T-helper 1 cell (primary cell): ENCODE data around the gene KCNK10.

Experiments
- DNase-seq, 5 donors: peaks; one replicate each; pipeline ENCODE4 v3.0.0-alpha.2; 2012 to 2020

The KCNK10 gene

DNA sequence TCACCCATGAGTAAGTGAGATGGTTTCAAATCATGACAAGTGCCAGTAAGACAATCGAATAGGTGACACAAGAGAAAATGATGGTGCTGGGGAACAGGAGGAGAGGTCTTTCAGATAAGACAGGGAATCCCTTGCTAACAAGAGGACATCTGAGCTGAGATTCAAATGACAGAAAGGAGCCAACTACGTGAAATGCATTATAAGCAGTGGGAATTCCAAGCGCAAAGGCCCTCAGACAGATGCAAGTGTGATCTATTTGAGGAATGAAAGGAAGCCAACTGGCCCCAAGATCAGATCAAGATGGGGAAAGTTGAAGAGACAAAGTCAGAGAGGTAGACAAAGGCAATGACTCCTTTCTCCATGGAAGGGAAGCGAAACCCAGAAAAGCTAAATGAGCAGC lies 4.7 kb downstream of the KCNK10 start:
- no peak for DNase-seq

GRCh38 chr14:88316521-88316920 lies 6.5 kb downstream of the KCNK10 start:
- no peak for DNase-seq

DNA sequence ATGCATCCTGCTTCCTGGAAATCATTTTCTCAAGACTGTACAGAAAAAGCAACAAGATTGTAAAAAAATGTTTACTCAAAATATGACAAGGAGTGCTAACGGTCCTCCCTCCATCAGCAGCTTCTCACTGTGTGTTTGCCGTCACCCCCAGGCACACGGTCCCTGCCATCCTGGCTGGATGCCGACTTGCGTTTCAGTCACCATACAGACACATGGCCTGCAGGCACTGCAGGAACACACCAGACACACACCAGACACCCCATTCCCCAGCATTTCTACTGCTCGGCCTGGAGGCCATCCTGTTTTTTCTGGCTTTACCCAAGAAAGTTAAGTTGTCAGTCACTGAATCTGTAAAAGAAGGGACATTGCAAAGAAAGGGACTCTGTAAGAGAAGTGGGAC lies 10.8 kb downstream of the KCNK10 start:
- DNase-seq, result no peak

DNA sequence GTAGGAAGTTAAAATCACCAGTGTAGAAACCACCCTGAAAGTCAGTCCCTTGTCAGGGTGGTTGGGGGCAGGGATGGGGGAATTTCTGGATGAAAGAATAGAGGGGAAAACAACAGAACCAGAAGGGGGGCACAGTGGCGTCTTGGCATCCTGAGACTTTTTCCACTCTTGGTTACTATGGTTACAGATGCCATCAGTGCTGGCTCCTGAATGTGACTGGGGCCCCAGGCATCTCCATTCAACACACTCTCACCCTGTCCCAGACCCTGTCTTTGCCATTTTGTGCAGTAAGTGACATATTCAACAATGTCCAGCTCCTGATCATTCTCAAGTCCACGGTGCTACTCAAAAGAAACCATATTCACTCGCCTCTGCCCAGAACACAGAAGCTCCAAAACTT lies 11.3 kb downstream of the KCNK10 start:
- DNase-seq, result no peak

DNA sequence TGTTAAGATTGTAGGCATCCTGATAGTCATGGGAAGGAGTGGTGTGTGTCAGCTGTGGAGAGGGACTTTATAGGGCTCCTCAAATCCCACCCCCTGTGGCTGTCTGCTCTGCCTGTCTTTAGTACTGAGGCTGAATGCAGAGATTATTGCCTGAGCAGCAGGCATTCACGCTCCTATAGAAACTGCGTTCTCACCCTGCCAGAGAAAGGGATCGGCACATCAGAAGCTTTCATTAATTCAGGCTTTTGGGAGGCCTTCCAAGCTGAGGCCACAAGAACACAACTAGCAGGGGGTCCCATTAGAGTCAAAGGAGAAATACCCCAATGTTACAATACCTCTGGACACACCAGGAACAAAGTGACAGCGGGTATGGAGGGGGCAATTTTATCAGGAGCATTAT lies 12.6 kb downstream of the KCNK10 start:
- DNase-seq, result no peak

DNA sequence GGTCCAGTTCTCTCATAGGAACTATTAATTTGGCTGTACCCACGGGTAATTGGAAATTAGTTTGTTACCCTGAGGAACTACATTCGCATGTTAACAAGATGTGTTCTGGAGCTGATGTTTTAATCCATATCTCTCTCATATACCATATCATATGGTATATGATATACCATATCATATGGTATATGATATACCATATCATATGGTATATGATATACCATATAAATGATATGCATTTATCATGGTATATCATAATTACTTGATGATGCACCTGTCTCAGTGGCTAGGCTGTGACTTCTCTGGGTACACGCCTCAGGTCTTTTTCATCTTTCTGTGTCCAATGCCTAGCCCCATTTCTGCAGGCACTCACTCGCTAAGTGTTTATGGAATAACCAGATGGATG lies 13.0 kb downstream of the KCNK10 start:
- DNase-seq, result no peak

DNA sequence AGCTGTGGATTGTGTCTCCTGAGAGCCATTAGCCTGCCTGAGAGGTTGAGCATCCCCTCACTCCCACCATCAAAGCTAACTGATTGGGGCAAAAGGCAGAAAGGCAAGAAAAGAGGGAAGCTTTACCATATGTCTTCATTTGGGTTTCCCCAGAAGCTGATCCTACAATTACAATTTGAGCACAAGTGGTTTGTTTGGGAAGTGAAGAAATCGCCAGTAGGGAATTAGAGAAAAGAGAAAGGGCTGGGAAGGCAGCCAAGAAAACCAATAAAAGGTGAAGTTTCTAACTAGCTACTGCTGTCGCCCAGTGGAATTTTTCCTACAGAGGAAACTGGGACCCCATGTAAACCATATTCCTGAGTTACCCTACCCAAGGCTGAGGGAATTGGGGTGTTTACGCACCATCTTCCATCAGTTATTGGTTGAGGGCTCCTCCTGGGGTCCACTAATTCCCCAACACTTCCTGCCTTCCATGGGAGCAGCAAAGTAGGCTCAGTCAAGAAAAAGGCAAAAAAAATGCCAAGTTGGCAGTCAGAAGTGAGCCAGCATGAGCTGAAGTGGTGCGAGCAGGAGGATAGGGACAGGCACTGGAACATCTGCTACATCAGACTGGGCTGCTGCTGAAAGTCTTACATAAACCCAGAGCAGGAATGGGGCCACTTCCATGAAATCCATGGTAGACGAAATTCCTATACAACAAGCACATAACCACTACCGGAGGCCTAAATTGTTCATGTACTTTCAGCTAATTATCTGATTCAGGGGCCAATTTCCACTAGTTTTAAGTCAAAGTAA lies 17.3 kb downstream of the KCNK10 start:
- no peak for DNase-seq

DNA sequence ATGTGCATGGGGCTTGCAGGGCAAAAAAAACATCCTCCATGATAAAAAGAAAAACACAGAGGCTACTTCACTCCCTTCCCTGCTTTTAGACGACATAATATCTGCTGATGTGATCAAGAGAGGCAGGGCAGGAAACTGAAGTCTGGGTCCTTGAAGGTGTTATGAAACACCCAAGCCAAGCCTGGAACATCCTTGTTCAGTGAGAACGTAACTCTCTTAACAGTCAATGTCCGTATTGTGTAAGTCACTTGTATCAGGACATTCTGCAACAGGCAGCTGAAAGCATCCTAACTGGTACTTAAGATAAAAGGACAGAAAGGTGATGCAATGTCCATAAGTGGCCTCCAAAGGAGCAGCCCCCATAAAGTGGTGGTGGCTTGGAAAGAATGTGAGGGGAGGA lies 20.0 kb downstream of the KCNK10 start:
- DNase-seq, result no peak

DNA sequence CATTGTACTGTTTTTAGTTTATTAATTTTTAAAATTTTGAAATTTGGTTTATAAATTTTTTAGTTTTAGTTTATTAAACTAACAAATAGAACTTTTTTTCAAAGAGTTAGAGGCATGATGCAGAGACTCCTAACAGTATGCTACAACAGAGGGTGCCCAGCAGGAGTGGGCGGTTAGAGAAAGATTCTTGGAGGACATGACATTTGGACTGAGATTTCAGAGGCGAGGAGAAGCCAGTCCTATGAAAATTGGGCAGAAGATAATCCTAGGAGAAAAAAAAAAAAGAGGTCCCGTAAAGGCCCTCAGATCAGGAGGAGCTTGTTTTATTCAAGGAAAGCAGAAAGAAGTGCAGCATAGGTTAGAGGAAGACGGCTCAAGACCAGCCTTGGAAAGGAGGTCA lies 21.7 kb downstream of the KCNK10 start:
- no peak for DNase-seq

DNA sequence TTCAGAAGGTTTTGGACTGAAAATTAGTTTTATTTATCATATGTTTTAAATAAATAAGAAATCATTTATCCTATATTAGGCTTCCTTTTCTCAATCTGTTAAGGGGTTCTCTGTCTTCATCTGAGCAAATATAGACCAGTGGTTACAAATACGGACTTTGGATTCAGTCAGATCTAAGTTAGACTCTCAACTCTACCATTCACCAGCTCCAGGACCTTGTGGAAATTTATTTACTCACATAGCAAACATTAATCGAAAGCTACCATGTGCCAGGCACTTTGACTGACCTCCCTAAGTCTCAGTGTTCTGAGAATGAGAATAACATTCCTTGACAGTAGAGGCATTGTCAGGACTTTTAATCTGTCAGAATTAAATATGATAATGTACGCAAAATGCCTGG lies 22.3 kb downstream of the KCNK10 start:
- no peak for DNase-seq

- DNase-seq, result no peak
Observed at GRCh38 chr14:88299865-88300530, 23.1 kb downstream of the KCNK10 start.

DNA sequence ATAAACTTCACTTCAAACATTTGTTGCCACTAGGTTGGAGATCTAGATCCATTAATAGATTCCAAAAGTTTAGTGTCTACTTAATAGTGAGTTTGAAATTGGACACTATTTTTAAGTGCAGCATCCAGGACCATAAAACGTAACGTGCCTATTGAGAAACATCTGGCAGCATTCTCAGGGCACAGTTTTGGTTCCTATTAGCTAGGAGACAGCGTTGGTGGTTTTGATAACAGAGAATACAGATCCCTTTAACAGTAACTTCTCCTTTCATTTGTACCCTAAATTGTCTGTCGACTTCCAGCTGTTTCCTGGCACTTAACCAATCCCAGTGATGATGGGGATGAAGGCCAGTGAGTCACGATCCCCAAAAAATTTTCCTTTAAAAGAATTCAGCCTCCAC lies 25.8 kb downstream of the KCNK10 start:
- no peak for DNase-seq

DNA sequence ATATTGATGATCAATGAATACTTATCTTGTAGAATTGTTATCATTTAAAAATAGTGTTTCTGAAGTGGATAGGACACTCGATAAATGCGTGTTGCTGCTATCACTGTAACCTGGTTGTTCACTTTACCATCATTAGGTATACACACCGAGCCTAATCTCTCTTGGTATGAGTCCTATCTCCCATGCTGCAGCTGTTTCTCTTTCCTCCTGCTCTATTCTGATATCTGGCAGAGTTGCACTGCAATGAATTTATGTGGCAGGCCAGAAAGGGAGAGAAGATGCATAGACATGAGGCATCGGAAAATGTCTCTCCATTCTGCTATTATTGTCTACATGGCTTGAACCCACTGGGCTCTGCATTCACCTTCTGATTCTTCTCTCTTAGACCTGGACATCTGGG lies 26.7 kb downstream of the KCNK10 start:
- no peak for DNase-seq

GRCh38 chr14:88289996-88290395 lies 33.1 kb downstream of the KCNK10 start:
- DNase-seq, result no peak

DNA sequence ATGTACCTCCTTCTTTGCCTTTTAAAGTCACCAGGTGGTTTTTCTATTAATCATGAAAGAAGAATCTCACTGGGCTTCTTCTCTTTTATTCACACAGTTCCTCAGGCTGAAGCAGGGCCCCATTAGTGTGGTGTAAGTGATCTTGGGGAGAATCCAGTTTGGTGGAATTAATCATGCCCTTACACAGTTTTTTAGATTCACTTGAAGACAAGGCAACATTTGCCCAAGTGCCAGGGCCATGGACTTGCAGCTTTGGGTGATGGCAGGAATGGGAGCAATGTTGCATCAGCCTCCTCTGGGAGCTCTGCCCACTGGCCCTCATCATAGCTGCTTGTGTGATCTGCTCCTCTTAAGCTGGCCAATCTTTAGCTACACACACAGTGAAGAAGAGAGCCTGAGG lies 33.8 kb downstream of the KCNK10 start:
- DNase-seq, result no peak

- DNase-seq, result no peak
Observed at GRCh38 chr14:88286309-88286708, 36.8 kb downstream of the KCNK10 start.

DNA sequence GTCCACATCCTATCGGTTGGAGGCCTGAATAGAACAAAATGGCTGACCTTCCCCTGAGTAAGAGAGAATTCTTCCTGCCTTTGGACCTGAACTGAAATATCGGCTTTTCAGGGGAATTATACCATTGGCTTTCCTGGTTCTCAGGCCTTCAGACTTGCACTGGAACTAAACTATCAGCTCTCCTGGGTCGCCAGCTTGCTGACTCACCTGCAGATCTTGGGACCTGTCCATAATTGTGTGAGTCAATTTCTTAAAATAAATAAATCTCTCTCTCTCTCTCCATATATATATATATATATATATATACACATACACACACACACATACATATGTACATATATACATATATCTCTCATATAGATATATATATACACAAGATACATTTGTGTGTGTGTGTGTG lies 41.6 kb downstream of the KCNK10 start:
- DNase-seq, result no peak

DNA sequence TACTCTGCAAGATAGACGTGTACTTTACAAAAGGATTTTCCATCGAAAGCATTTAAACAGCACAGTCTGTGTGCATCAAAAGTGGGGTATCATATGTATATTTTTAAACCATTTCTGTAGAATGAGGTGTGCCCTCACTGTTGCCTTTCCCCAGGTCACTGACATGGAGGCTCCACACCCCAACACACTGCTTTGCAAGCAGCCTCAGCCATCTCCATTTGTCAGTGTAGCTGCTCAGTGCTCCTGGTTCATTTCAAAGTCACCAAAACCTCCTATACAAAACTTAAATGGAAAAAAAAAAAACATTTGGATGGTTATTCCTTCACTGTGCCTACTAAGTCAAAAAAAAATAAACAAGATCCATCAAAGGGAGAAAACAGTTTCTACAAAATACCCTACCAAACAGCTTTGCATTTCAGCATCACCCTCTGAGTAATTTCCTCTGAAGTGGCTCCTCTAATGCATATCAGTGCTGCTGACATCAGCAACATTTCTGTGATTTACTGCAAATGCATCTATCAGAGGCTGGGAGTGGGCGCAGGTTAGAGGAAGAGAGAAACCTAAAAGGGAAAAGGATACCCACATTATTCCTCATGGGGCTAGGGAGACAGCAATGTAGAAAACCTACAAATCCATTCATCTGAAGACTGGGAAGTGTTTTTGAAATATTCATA lies 46.0 kb downstream of the KCNK10 start:
- DNase-seq, result no peak

- DNase-seq, result no peak
Observed at GRCh38 chr14:88272390-88273269, 50.4 kb downstream of the KCNK10 start.

- DNase-seq, result no peak
Observed at GRCh38 chr14:88271205-88271604, 51.9 kb downstream of the KCNK10 start.

DNA sequence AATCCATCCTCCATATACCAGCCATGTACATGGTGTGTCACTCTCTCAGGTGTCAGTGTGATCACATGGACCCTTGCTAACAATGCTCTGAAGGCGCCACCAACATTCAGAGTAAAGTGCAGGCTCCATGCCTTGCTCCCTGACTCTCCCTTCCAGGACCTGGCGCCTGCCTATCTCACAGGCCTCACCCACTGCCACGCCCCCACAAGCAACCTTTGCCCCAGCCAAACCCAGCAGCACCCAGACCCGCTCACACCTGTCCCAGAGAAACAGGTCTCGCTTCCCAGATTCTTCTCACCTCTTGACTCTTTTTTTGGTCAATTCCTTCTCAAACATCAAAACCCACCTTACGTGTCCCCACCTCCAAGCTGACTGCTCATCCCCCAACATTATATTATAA lies 52.3 kb downstream of the KCNK10 start:
- DNase-seq, result no peak

DNA sequence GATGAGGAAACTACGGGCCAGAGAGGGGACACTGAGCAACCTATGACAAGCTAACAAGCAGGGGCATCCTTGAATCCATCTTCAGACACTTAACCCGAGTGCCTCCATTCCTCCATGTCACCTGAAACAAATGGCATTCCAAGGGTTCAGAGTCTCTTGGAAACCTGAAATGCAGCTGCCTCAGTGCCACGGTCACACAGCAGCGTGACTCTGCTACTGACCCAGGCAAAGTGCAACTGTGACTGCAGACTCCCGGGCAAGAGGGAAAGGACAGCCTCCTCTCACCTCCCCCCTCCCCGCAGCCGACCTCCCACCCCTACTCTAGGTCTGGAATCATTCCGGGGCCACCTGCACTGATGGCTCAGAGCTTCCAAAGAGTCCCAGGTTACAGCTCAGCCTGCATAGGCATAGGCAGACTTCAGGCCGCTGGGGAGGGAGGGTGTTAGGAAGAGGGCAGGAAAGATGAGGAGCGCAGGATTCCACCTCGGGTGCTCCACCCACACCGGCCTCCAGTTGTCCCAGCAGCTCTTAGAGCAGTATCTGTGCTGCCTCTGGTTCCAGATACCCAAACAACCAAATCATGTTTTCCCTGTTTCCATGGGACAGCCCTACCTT lies 53.2 kb downstream of the KCNK10 start:
- DNase-seq, result no peak

- no peak for DNase-seq
Observed at GRCh38 chr14:88266474-88266873, 56.6 kb downstream of the KCNK10 start.
